Stimulated activated CD4-positive, alpha-beta T cell treated with anti-CD3 and anti-CD28 coated beads, Interleukin-4, amount 100 ng/mL, for 1 hour (primary cell): ENCODE data around the gene YWHAQ.

ENCODE experiments used
- DNase-seq: peaks from one replicate; pipeline ENCODE4 v3.0.0-alpha.2; 2020

YWHAQ gene

GRCh38 chr2:9549420-9549819, 81.4 kb downstream of the YWHAQ start:
- DNase-seq: no peak

- DNase-seq: no peak
Measured at GRCh38 chr2:9548506-9548905, 82.3 kb downstream of the YWHAQ start.

GRCh38 chr2:9547262-9547991, 83.4 kb downstream of the YWHAQ start:
- no peak for DNase-seq

GRCh38 chr2:9545502-9545901, 85.3 kb downstream of the YWHAQ start:
- DNase-seq: no peak

- DNase-seq: no peak
Measured at GRCh38 chr2:9543557-9543956, 87.2 kb downstream of the YWHAQ start.

- DNase-seq: no peak
Measured at GRCh38 chr2:9539531-9539930, 91.3 kb downstream of the YWHAQ start.

GRCh38 chr2:9538000-9538507, 92.7 kb downstream of the YWHAQ start:
- no peak for DNase-seq

- no peak for DNase-seq
Measured at GRCh38 chr2:9536504-9536903, 94.3 kb downstream of the YWHAQ start.

- no peak for DNase-seq
Measured at GRCh38 chr2:9535177-9535576, 95.6 kb downstream of the YWHAQ start.
